ENCODE data around the gene VPS26A.

The VPS26A gene

GRCh38 chr10:69179089-69179742 lies 55.2 kb downstream of the VPS26A start:
- no peak for TF ChIP-seq CTCF (IDR thresholded peaks at IDR 0.05; ENCODE audit: control extremely low read depth, extremely low read depth, low read depth, missing control alignments)
- ChIA-PET POLR2A (no interaction called here), CTCF (no interaction called here)
- peak; percentile 29 for DNase-seq (ENCODE audit: extremely low spot score)

DNA sequence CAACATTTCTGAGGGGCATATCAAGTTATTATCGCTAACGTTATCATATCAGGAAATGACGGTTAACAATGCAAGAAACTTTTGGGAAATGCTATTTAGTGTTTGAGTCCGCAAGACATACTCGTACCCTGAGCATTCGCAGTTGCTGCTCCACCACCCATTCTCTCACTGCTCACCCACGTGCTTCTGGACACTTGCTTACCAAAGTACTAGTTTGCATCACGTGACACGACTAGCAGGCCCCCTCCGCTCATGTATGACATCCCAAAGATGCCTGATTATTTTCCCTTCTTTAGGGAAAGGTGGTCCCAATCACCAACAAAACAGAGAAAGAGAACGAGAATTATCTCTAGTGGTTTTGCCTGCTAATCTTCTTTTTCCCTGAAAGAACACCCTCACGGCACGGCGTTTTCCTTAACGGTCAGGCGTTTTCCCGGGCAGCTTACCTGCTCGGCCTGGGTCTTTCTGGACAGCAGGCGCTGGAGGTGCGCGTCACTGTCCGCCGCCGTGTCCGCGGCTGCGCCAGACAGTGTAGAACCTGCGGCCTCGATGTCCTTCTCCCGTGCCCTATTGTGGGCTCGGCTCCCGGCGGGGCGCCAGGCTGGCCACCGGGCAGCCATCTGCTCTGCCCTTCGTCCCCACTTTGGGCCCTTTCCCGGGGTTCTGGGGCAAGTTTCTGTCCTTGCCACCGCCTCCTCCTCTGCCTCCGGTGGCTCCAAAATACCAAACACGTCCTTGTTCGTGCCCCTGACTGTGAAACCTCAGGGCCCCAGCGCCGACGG lies 56.0 kb downstream of the VPS26A start, which contains the start of gene SUPV3L1:
TSS of gene SUPV3L1 (plus strand) at position 492 of the 782 bp plus-strand sequence. CDS start at position 550, 58 bp downstream.
- peak; percentile 93 for DNase-seq (ENCODE audit: extremely low spot score)
- no peak for TF ChIP-seq CTCF (IDR thresholded peaks at IDR 0.05; ENCODE audit: control extremely low read depth, extremely low read depth, low read depth, missing control alignments)
- ChIA-PET POLR2A (interaction anchor here (0.6 kb wide), 1 partner anchor 51 kb away, joined by 3 read pairs; no protein-coding TSS in a partner anchor), CTCF (no interaction called here)

DNA sequence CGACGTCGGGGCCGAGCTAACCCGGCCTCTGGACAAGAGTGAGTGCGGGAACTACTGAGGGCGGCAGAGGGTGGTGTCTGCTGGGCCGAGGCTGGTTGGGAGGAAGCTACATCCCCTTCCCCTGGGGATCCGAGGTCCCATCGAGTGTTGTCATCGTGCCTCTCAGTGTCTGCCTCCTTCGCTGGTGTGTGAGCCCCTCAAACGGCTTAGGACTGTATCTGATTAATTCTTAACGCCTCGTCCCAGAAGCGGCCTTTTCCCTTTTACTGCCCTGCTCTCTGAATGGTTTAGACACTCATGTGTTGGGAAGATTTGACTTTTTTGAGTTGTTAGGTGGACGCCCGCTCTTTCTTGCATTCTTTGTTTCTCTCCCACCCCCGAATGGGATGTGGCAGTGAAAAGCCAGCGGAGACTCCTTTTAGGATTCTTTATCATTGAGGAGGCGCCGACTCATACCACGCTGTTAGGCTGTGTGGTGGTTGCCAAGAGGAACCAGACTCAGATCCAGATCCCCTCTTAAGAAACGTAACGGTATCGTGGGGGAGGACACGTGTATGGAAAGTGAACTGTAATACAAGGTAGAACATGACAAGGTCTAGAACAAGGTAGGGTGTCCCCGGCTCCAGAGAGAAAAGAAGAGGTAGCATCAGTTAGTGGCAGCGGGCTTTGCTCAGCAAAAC lies 56.7 kb downstream of the VPS26A start:
- no peak for DNase-seq (ENCODE audit: extremely low spot score)
- no peak for TF ChIP-seq CTCF (IDR thresholded peaks at IDR 0.05; ENCODE audit: control extremely low read depth, extremely low read depth, low read depth, missing control alignments)
- ChIA-PET POLR2A (interaction anchor here (0.6 kb wide), 1 partner anchor 52 kb away, joined by 3 read pairs; no protein-coding TSS in a partner anchor), CTCF (no interaction called here)

DNA sequence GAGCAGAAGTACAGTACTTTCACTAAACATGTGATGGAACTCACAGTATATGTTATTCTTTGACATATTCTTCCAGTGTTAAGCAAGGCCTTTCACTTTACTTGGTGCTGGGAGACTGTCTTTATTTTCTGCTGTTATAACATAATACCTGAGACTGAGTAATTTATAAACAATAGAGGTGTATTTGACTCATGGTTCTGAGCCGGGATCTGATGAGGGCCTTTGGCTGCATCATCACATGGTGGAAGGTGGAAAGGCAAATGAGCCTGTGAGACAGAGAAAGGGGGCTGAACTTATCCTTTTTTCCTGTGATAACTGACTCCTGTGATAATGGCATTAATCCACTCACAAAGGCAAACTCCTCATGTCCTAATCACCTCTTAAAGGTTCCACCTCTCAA lies 57.5 kb downstream of the VPS26A start:
- DNase-seq (ENCODE audit: extremely low spot score) = no peak
- TF ChIP-seq CTCF (IDR thresholded peaks at IDR 0.05; ENCODE audit: control extremely low read depth, extremely low read depth, low read depth, missing control alignments) = no peak
- POLR2A ChIA-PET = no interaction called here
- CTCF ChIA-PET = interaction anchor here (1.3 kb wide), 1 partner anchor 15 kb away, joined by 3 read pairs; no protein-coding TSS in a partner anchor

DNA sequence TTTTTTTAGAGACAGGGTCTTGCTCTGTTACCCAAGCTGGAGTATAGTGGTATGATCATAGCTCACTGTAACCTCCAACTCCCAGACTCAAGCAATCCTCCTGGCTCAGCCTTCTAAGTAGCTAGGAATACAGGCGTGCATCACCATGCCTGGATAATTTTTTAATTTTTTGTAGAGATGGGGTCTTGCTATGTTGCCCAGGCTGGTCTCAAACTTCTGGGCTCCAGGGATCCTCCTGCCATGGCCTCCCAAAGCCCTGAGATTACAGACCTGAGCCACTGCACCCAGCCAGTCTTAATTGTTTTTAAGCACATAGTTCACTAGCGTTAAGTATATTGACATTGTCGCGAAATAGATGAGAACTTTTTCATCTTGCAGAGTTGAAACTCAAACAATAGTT lies 58.0 kb downstream of the VPS26A start:
- CTCF ChIA-PET = interaction anchor here (1.3 kb wide), 1 partner anchor 14 kb away, joined by 3 read pairs; no protein-coding TSS in a partner anchor
- DNase-seq (ENCODE audit: extremely low spot score) = no peak
- POLR2A ChIA-PET = no interaction called here
- TF ChIP-seq CTCF (IDR thresholded peaks at IDR 0.05; ENCODE audit: control extremely low read depth, extremely low read depth, low read depth, missing control alignments) = no peak

GRCh38 chr10:69186524-69186923 lies 62.5 kb downstream of the VPS26A start:
- no peak for TF ChIP-seq CTCF (IDR thresholded peaks at IDR 0.05; ENCODE audit: control extremely low read depth, extremely low read depth, low read depth, missing control alignments)
- no peak for DNase-seq (ENCODE audit: extremely low spot score)
- ChIA-PET POLR2A (interaction anchor here (0.6 kb wide), 1 partner anchor 10 kb away, joined by 5 read pairs; no protein-coding TSS in a partner anchor), CTCF (interaction anchor here (0.7 kb wide), 1 partner anchor 206 kb away, joined by 3 read pairs; no protein-coding TSS in a partner anchor)
